ENCODE data around the gene PCDH17.

The PCDH17 gene

DNA sequence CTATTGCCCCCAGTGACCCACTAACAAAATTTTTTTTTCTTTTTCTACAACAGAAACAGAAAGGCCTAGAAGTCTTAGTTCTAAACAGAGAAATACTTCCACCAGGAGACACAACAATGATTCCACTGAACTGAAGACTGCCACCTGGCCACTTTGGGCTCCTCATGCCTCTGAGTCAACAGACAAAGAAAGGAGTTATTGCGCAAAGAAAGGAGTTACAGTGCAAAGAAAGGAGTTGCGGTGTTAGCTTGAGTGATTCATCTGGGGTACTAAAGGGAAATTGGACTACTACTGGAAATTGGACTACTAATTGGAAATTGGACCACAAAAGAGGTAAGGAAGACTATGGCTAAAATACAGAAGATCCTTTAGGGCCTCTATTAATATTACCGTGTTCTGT is 116.6 kb downstream of the PCDH17 start:
- Histone ChIP-seq H3K79me2 (ENCODE audit: insufficient read depth, low read length) (no peaks in the 10 kb centered on the region), H3K9me3 (ENCODE audit: insufficient read depth, low read length, severe bottlenecking) (no peaks in the 10 kb centered on the region), H3K27me3 (ENCODE audit: insufficient read depth, low read length, poor library complexity) (no peaks in the 10 kb centered on the region), H3K27ac (ENCODE audit: low read length) (no peak overlapping the region), H2AFZ (ENCODE audit: low read depth, low read length) (no peak overlapping the region), H4K20me1 (ENCODE audit: insufficient read depth, low read length) (no peaks in the 10 kb centered on the region), H3K36me3 (ENCODE audit: insufficient read depth, low read length) (no peaks in the 10 kb centered on the region), H3K4me1 (ENCODE audit: insufficient read depth, low read length) (no peaks in the 10 kb centered on the region), H3K9ac (ENCODE audit: low read depth, low read length) (no peak overlapping the region), H3K4me2 (ENCODE audit: insufficient read depth, low read length) (no peak overlapping the region), H3K4me3 (ENCODE audit: low read depth in 1 of 2, low read length in 2 of 2) (no peak overlapping the region)
- ATAC-seq (ENCODE audit: insufficient read depth, low read depth) = no peak
- DNase-seq = no peak
- TF ChIP-seq EZH2 (IDR thresholded peaks at IDR 0.05; ENCODE audit: borderline replicate concordance, low read depth, low read length, severe bottlenecking) = no peak
- TF ChIP-seq, protein P1, sequence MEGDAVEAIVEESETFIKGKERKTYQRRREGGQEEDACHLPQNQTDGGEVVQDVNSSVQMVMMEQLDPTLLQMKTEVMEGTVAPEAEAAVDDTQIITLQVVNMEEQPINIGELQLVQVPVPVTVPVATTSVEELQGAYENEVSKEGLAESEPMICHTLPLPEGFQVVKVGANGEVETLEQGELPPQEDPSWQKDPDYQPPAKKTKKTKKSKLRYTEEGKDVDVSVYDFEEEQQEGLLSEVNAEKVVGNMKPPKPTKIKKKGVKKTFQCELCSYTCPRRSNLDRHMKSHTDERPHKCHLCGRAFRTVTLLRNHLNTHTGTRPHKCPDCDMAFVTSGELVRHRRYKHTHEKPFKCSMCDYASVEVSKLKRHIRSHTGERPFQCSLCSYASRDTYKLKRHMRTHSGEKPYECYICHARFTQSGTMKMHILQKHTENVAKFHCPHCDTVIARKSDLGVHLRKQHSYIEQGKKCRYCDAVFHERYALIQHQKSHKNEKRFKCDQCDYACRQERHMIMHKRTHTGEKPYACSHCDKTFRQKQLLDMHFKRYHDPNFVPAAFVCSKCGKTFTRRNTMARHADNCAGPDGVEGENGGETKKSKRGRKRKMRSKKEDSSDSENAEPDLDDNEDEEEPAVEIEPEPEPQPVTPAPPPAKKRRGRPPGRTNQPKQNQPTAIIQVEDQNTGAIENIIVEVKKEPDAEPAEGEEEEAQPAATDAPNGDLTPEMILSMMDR (IDR thresholded peaks at IDR 0.05; ENCODE audit: borderline replicate concordance, extremely low read depth, low read length, poor library complexity, severe bottlenecking) = no peak

DNA sequence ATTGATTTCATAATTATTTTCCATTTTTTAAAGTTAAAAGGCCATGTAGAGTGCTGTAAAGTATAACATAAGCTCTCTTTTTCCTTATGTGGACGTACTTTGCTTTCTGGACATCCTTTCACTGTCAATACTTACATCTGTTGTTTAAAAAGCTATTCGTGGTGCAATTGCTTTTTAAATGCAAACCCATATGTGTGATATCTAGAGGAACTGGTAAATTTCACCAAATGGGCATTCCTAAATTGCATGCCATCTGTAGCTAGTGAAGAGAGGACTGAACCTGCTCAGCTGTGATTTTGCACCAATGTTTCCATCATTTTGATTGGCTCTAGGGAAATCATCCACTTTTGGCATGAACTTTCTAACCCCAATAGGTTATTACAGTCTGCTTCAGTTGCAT is 129.4 kb downstream of the PCDH17 start:
- DNase-seq = no peak
- Histone ChIP-seq H3K4me1 (ENCODE audit: insufficient read depth, low read length) (no peaks in the 10 kb centered on the region), H4K20me1 (ENCODE audit: insufficient read depth, low read length) (no peaks in the 10 kb centered on the region), H3K27ac (ENCODE audit: low read length) (no peak overlapping the region), H3K9ac (ENCODE audit: low read depth, low read length) (no peak overlapping the region), H3K36me3 (ENCODE audit: insufficient read depth, low read length) (no peaks in the 10 kb centered on the region), H3K79me2 (ENCODE audit: insufficient read depth, low read length) (no peaks in the 10 kb centered on the region), H3K27me3 (ENCODE audit: insufficient read depth, low read length, poor library complexity) (no peaks in the 10 kb centered on the region), H3K4me2 (ENCODE audit: insufficient read depth, low read length) (no peak overlapping the region), H3K9me3 (ENCODE audit: insufficient read depth, low read length, severe bottlenecking) (no peaks in the 10 kb centered on the region), H2AFZ (ENCODE audit: low read depth, low read length) (no peak overlapping the region), H3K4me3 (ENCODE audit: low read depth in 1 of 2, low read length in 2 of 2) (no peak overlapping the region)
- TF ChIP-seq, protein P1 (IDR thresholded peaks at IDR 0.05; ENCODE audit: borderline replicate concordance, extremely low read depth, low read length, poor library complexity, severe bottlenecking) = no peak
- TF ChIP-seq EZH2 (IDR thresholded peaks at IDR 0.05; ENCODE audit: borderline replicate concordance, low read depth, low read length, severe bottlenecking) = no peak
- ATAC-seq (ENCODE audit: insufficient read depth, low read depth) = no peak

DNA sequence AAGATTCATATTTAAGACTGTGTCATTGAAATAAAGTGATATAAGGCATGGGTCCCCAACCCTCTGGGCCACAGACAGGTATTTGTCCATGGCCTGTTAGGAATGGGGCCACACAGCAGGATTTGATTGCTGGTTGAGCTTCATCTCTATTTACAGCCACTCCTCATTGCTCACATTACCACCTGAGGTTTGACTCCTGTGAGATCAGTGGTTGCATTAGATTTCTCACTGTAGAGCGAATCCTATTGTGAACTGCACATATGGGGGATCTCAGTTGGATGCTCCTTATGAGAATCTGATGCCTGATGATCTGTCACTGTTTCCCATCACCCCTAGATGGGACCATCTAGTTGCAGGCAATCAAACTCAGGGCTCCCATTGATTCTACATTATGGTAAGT is 132.1 kb downstream of the PCDH17 start:
- no peak for TF ChIP-seq EZH2 (IDR thresholded peaks at IDR 0.05; ENCODE audit: borderline replicate concordance, low read depth, low read length, severe bottlenecking)
- TF ChIP-seq, protein P1 (IDR thresholded peaks at IDR 0.05; ENCODE audit: borderline replicate concordance, extremely low read depth, low read length, poor library complexity, severe bottlenecking) = no peak

More for the DNA sequence above, 132.1 kb downstream of the PCDH17 start:
- H3K27me3 ChIP-seq (ENCODE audit: insufficient read depth, low read length, poor library complexity) = no peaks in the 10 kb centered on the region
- no peaks in the 10 kb centered on the region for H3K79me2 ChIP-seq (ENCODE audit: insufficient read depth, low read length)
- H2AFZ ChIP-seq (ENCODE audit: low read depth, low read length) = no peak overlapping the region
- no peak overlapping the region for H3K9ac ChIP-seq (ENCODE audit: low read depth, low read length)
- H3K4me3 ChIP-seq (ENCODE audit: low read depth in 1 of 2, low read length in 2 of 2) = no peak overlapping the region
- no peaks in the 10 kb centered on the region for H4K20me1 ChIP-seq (ENCODE audit: insufficient read depth, low read length)
- no peak overlapping the region for H3K27ac ChIP-seq (ENCODE audit: low read length)
- no peaks in the 10 kb centered on the region for H3K4me1 ChIP-seq (ENCODE audit: insufficient read depth, low read length)
- no peaks in the 10 kb centered on the region for H3K9me3 ChIP-seq (ENCODE audit: insufficient read depth, low read length, severe bottlenecking)
- ATAC-seq (ENCODE audit: insufficient read depth, low read depth) = no peak
- DNase-seq = no peak
- no peak overlapping the region for H3K4me2 ChIP-seq (ENCODE audit: insufficient read depth, low read length)
- H3K36me3 ChIP-seq (ENCODE audit: insufficient read depth, low read length) = no peaks in the 10 kb centered on the region
